Measurements from ENCODE around the gene LBHD1. TPM values are rescaled to one million over a fixed set of nuclear protein-coding genes. Genes with fewer than 3 reads are reported as not detected.

LBHD1 gene
- total and polyA plus RNA-seq, 2 of the 13 experiments (the other 11 are each of a cell fraction or from before 2014, with no cell fraction given), result 3.2 to 3.7 TPM

DNA sequence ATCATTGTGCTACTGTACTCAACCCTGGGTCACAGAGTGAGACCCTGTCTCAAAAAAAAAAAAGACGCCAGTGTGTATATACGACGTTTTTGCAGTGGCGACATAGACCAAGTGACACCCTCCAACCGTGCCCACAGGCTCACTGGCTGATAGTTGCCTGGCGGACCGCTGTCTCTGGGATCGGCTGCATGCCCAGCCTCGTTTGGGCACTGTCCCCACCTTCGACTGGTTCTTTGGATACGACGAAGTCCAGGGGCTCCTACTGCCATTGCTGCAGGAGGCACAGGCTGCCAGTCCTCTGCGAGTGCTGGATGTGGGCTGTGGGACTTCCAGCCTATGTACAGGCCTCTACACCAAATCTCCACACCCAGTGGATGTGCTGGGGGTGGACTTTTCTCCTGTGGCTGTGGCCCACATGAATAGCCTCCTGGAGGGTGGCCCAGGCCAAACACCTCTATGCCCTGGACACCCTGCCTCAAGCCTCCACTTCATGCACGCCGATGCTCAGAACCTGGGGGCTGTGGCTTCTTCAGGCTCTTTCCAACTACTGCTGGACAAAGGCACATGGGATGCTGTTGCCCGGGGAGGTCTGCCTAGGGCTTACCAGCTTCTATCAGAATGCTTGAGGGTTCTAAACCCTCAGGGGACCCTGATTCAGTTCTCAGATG is 5.7 kb downstream of the LBHD1 start (continued):
- TF ChIP-seq, protein P1, sequence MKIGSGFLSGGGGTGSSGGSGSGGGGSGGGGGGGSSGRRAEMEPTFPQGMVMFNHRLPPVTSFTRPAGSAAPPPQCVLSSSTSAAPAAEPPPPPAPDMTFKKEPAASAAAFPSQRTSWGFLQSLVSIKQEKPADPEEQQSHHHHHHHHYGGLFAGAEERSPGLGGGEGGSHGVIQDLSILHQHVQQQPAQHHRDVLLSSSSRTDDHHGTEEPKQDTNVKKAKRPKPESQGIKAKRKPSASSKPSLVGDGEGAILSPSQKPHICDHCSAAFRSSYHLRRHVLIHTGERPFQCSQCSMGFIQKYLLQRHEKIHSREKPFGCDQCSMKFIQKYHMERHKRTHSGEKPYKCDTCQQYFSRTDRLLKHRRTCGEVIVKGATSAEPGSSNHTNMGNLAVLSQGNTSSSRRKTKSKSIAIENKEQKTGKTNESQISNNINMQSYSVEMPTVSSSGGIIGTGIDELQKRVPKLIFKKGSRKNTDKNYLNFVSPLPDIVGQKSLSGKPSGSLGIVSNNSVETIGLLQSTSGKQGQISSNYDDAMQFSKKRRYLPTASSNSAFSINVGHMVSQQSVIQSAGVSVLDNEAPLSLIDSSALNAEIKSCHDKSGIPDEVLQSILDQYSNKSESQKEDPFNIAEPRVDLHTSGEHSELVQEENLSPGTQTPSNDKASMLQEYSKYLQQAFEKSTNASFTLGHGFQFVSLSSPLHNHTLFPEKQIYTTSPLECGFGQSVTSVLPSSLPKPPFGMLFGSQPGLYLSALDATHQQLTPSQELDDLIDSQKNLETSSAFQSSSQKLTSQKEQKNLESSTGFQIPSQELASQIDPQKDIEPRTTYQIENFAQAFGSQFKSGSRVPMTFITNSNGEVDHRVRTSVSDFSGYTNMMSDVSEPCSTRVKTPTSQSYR (CRISPR knock-in tag; IDR thresholded peaks at IDR 0.05; ENCODE audit: borderline replicate concordance), result no peak
- TF ChIP-seq, protein P2, sequence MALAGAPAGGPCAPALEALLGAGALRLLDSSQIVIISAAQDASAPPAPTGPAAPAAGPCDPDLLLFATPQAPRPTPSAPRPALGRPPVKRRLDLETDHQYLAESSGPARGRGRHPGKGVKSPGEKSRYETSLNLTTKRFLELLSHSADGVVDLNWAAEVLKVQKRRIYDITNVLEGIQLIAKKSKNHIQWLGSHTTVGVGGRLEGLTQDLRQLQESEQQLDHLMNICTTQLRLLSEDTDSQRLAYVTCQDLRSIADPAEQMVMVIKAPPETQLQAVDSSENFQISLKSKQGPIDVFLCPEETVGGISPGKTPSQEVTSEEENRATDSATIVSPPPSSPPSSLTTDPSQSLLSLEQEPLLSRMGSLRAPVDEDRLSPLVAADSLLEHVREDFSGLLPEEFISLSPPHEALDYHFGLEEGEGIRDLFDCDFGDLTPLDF (CRISPR knock-in tag; IDR thresholded peaks at IDR 0.05), result 0 out of 2 replicates have a peak, but pooled peaks have one; percentile 12
- TF ChIP-seq HNRNPH1 (optimal IDR thresholded peaks at IDR 0.05; ENCODE audit: low read depth, low read length) (no peak), FOSL2 (CRISPR knock-in tag; IDR thresholded peaks at IDR 0.05) (no peak), ZNF788 (CRISPR knock-in tag; IDR thresholded peaks at IDR 0.05; ENCODE audit: borderline replicate concordance) (0 out of 2 replicates have a peak, but pooled peaks have one; percentile 14), ZKSCAN5 (CRISPR knock-in tag; IDR thresholded peaks at IDR 0.05) (no peak), ZBTB38 (CRISPR knock-in tag; IDR thresholded peaks at IDR 0.05) (no peak; the same call in 1 of the 2 replicates), TOE1 (CRISPR knock-in tag; IDR thresholded peaks at IDR 0.05) (no peak), TP53 (CRISPR knock-in tag; conservative IDR thresholded peaks at IDR 0.05) (no peak), ZNF20 (CRISPR knock-in tag; IDR thresholded peaks at IDR 0.05) (no peak), JUNB (CRISPR knock-in tag; IDR thresholded peaks at IDR 0.05; ENCODE audit: borderline replicate concordance) (no peak), ZNF766 (CRISPR knock-in tag; IDR thresholded peaks at IDR 0.05; ENCODE audit: borderline replicate concordance) (no peak)
- TF ChIP-seq, protein P3, sequence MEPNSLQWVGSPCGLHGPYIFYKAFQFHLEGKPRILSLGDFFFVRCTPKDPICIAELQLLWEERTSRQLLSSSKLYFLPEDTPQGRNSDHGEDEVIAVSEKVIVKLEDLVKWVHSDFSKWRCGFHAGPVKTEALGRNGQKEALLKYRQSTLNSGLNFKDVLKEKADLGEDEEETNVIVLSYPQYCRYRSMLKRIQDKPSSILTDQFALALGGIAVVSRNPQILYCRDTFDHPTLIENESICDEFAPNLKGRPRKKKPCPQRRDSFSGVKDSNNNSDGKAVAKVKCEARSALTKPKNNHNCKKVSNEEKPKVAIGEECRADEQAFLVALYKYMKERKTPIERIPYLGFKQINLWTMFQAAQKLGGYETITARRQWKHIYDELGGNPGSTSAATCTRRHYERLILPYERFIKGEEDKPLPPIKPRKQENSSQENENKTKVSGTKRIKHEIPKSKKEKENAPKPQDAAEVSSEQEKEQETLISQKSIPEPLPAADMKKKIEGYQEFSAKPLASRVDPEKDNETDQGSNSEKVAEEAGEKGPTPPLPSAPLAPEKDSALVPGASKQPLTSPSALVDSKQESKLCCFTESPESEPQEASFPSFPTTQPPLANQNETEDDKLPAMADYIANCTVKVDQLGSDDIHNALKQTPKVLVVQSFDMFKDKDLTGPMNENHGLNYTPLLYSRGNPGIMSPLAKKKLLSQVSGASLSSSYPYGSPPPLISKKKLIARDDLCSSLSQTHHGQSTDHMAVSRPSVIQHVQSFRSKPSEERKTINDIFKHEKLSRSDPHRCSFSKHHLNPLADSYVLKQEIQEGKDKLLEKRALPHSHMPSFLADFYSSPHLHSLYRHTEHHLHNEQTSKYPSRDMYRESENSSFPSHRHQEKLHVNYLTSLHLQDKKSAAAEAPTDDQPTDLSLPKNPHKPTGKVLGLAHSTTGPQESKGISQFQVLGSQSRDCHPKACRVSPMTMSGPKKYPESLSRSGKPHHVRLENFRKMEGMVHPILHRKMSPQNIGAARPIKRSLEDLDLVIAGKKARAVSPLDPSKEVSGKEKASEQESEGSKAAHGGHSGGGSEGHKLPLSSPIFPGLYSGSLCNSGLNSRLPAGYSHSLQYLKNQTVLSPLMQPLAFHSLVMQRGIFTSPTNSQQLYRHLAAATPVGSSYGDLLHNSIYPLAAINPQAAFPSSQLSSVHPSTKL (CRISPR knock-in tag; IDR thresholded peaks at IDR 0.05), result no peak

Data from HepG2 (cell line).